IPS DF 4.7 (cell line): ENCODE measurements around the gene NCAM1.

ENCODE experiments used
- DNase-seq: peaks from one replicate; pipeline ENCODE4 v3.0.0-alpha.2; 2013; ENCODE audit warnings: low spot score; ENCODE audit errors: extremely low read depth

Gene NCAM1

DNA sequence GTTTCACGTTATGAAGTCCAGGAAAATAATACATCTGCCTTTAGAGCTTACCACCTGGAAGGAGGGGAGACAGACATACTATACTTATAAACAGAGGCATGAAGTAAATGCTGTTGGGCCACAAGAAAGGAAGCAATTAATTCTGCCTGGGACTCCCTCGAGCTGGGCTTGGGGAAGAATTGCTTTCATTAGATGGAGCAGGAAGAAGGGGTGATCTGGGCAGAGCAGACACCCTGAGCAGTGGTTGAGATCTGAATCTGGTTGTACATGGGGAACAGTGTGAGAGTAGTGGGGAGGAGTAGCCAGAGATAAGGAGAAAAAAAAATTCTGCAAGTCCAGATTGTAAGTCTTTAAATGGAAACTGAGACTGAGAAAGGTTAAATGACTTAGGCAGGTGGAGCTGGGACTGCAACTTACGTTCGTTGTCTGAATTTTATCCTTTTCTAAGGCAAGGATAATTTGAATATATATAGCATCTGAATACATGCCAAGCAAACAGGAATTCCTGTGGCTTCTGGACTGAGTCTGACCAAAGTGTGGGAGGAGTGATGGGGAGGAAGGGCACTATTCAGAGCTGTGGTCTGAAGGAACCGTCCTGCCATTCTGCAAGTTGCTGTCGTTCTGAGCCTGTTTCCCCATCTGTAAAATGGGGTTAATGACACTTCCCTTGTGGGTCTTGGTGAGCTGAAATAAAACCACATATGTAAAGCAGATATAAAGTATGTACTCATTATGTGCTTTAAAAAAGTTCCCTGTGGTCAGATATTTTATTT is 7.9 kb downstream of the NCAM1 start:
- DNase-seq = no peak

- DNase-seq = no peak
These were observed 10.0 kb downstream of the NCAM1 start for GRCh38 chr11:112971195-112971594.

GRCh38 chr11:112971827-112972226 is 10.6 kb downstream of the NCAM1 start:
- DNase-seq = no peak

- no peak for DNase-seq
These were observed 11.4 kb downstream of the NCAM1 start for GRCh38 chr11:112972399-112973145.

DNA sequence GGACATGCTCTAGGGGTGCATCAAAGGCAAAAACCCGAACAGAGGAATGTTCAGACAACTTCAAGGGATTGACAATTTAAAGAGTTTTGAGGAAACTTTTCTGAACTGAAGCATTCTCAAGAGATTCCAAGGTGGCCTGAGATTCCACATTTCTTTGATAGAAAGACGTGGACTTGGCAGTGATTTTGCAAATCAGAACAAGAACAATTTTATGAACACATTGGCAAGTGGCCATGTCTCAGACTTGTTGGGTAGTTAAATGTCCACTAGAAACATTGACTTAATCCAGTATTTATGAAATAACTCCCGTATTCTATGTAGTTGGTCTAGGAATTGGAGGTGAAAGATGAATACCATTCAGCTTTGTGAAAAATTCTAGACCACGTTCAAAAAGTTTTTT is 13.8 kb downstream of the NCAM1 start:
- no peak for DNase-seq

- DNase-seq = no peak
These were observed 14.3 kb downstream of the NCAM1 start for GRCh38 chr11:112975493-112975892.

DNA sequence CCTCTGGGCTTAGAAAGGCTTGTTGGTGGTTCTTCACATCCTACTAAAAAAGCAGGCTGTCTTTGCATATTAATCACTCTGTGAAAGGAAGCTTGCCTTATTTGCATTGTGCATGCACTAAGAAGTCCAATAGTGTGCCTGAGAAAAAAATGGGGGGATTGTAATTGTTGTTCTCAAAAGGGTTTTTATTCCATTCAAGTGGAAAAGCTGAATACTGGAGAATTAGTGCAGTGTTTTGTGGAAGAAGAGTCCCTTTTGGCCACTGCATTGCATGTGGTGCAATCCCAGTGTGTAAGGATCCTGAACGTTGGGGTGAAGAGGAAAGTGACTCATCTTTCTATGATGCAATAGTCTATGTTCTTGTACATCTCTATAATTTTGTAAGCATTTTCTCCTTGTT is 16.5 kb downstream of the NCAM1 start:
- DNase-seq = no peak

- DNase-seq = no peak
These were observed 22.7 kb downstream of the NCAM1 start for GRCh38 chr11:112983887-112984286.

GRCh38 chr11:112989198-112989597 is 28.0 kb downstream of the NCAM1 start:
- no peak for DNase-seq

GRCh38 chr11:112993808-112994207 is 32.6 kb downstream of the NCAM1 start:
- DNase-seq = no peak

DNA sequence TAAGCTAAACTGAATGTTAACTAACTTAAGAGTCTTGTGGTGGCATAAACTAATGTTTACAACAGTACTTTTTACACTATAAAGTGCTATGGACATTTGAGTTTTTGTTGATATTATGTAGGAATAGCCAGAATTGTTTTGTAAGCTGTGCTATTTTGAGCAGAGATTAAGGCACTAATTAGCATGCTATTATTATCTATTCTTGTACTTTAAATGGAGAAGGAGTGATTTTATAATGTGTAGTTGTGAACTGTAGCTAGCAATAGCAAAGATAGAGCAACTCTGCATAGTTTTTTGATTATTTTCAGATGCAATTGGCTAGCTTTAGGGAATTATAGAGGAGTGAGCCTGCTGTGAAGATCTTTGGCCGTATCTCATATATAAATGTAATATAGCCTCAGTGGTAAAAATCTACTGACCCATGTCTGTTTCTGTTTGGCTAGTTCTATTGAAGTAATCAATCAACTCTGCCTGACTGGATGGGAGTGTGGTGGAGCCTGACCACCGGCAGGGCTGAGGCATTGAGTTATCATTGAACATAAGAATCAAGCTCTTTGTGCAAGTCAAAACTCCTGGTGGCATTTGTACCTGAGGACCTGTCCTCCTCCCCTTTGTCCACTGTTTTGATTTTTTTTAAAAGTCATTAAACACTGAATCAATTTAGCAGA is 34.3 kb downstream of the NCAM1 start:
- DNase-seq = no peak

DNA sequence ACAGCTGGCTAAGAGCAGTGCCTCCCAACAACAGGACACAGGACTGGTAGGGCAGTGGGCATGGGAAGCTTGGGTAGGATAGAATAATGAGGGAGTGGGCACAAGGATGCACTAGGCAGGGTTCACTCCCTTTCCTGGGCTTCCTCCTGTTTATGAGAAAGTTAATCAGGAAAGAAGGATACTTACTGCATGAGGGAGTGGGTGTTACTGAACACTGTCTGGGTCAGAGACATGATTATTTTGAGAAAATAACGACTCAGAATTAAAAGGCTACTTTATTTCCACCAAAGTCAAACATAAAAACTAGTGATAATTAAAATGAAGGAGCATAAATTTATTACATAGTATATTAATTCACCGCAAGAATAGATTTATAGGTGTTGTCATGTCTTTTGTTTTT is 35.8 kb downstream of the NCAM1 start:
- DNase-seq = no peak

DNA sequence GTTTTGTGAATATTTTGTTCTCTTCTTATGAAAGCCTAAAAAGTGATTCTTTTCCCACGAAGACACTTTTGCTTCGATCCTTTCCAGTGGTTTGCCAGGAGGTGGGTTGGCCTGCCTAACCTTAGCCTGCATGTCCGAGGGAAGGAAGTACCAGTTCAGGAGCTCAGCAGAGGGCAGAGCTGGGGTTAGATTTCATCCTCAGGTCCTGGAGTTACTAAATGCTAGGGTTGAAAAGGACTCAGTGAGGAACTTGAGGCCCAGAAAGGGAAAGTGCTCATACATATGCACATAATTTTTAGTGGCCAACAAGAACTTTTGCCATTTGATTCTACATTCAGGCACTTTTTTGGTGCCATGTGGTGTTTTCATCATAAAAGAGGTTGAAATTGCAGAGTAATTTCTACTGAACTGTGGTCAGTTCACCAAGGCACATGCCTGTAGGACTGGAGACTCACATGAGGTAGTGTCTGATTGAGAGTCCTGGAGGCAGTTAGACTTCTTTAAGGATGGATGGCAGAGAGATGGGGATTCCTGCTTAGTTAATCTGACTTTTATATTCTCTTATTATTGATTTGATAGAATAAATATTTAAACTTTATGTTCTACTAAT is 36.7 kb downstream of the NCAM1 start:
- DNase-seq = no peak

DNA sequence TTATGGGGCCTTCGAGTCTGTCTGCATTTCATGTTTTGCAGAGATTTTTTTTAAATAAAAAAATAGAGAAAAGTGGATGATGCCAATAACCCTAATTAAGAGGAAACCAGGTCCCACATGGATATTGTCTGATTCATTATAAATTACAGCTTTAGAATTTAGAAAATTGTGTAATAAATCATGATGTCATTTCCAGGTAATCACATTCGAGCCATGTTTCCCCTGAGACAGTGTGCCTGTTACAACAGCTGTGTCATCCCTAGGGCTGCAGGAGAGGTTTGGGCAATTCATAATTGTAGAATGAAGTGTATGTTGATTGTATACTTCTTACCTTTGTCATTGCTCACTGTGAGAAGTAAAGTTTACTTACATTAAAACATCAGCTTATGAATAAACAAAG is 38.3 kb downstream of the NCAM1 start:
- no peak for DNase-seq

DNA sequence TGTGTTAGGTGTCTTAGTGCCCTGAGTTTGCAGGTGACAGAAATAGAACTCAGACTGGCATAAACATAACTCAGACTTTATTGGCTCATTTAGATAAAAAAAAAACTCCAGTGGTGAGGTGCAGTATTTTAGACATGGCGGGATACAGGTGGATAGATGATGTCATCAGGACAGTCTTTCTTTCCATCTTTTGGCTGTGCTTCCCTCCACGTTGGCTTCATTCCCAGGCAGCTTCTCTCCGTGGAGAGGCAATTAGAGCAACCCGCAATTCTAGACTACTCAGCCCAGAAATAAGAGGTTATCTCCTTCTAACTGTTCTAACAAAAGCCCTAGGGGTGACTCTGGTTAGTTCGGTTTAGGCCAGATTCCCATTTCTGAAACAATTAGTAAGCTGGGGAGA is 40.5 kb downstream of the NCAM1 start:
- no peak for DNase-seq

DNA sequence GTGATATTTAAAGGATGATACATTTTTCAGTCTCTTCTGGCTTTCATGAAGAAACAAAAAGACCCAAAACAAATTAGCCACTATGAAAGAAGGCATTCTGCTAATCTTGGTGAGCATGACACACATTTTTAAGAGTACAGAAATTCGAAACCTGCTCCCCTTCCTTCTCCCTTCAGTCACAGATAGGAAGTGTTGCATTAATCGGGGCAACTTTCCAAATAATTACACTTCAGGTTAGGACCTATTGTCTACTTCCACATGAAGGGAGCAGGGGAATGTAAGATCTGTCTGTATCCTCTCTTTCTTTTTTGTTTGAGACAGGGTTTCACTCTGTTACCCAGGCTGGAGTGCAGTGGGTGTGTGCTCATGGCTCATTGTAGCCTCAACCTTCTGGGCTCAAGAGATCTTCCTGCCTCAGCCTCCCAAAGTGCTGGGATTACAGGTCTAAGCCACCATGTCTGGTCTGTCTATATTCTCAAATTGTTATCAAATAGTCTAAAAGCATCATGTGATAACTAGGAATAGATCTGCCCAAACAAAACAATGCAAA is 45.8 kb downstream of the NCAM1 start:
- DNase-seq = no peak

DNA sequence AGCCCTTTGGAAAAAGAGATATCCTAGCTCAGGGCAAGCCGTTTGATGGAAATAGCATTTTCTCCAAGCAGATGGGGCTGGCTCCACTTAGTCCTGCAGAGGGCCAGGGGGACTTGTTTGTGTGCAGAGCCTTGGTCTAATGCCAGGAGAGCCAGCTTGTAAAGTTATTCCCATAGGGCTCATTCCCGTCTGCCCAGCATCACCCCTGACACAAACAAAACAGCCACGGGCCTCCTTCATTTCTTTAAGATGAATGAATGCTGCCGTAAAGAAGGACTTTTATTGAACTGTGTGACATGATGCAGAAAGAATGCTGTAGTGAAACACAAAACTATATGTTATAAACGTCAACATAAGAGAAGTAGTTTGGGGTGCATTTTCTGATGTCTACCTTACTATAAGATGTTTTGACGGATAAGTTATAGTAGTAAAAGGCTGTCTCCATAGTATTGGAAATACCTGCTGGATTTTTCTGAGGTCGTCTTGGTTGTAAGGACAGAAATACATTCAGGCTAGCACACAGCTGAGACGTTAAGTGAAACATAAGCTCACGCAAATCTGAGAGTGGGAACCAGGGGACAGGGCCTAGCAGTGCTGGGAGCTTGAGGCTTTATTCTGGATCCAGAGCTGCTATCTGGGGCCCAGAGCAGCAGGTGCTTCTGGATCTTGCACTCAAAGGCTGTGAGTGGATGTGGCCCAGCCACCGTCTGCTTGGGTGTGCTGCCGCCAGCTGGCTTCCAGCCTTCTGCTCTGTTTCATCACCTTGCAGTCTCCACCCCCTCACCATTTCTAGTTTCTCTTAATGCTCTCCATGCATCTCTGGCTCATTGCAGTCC is 53.3 kb downstream of the NCAM1 start:
- no peak for DNase-seq

DNA sequence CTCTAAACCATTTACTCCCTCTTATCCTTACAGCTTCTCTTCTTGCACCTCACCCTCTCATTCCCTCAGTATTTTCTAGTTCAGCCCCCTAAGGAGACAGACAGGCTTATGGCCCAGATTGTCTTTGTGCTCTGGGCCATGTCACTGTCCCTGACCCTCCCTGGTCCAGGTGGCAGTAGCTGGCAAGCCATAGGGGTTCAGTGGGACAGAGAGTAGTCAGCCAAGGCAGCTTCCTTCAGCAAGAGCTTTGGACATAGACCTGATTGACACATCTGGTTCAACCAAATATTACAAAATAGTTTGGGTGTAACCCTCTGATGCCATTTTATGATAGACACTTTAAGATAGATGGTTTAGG is 53.9 kb downstream of the NCAM1 start:
- no peak for DNase-seq

DNA sequence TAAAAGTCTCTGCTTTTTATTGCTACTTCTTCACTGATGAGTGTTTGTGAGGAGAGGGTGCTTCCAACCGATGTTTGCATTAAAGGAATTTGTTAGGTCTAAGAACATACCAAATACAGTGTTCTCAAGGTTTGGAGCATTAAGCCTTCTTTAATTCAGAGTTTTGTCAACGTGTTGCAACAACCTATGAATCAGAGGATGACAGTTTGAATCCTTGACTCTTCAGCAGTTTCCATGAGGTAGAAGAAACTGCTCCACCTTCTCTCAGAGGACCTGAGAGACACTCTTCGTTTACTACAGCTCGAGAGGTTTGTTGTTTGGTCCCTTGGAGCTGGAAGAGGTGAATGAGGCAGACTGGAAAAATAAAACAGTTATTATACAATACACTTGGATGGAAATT is 55.7 kb downstream of the NCAM1 start:
- DNase-seq = no peak

DNA sequence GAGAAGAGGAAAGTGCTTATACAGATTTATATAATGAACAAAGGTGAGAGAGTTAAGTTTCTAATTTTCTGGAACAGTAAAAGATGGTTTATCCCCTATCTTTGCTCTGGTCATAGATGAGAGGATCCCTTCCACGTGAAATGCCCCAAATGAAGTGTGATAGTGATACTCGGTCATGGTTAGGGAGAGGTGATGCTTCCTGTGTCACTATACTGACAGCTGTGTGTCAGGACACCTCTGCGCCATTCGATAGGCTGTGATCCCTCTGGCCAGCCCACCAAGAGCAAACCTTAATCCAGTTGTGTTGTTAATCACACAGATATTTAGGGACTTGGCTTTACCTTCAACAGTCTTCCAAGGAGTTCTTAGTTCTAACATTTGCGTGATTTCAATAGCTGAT is 57.7 kb downstream of the NCAM1 start:
- no peak for DNase-seq

DNA sequence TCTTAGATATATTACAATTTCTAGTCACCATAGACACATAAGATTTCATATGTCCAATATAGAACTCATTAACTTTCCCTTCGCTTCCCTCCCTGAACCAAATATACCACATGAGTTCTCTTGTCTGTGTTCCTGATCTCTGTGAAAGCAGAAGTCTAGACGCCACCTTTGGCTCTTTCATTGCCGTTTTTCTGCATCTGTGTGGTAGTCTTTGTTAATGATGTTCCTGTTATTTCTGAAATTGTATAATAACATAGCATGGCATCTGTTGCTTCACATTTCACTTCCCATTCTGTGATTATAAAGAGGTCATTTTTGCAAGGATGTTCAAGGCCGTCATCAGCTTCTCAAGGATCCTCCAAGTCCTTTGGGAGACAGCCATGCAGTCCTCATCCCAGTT is 58.5 kb downstream of the NCAM1 start:
- no peak for DNase-seq
